ENCODE results near the gene RBMS1. TPM values are rescaled to one million over a fixed set of nuclear protein-coding genes. Genes with fewer than 3 reads are reported as not detected.
"Not testable (repeated sequence)": the region's sequence is repeated elsewhere in the genome, so short reads cannot be mapped to it uniquely, and the experiment has no call there.

Gene RBMS1
- total and polyA plus RNA-seq, 7 donors = 8.4 to 43.2 (median 24.1) TPM

DNA sequence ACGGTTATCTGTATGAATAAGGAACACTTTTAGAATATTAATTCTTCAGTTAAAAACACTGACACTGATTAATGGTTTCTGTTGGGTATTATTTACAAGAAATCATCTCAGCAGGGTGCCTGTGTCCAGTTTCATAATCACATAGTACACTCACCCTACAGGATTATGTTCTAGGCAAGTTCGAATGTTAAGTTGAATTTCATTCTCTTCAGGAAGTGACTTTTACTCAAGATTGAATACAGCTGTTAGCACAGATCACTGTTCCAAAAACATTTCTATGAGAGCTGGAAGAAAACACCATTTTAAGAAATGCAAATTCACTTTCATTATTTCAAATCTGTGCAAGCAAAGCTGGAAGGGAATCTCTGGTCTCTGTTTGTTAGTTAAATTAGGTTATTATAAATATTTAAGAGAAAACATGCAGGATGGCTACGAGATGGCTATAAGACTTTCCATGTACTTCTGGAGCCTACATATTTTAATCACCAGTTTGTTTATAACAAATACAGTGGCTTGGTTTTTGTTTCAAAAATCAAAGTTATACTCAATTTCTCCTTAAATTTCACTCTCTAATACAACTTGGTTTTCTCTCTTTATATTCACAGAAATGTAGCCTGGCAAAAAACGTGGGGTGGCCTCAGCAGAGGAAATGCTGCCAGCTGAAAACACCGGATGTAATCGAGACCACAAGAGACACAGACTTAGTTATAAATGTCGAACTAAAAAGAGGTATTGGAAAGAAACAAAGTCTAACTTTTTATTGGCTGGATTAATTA is 65.8 kb downstream of the RBMS1 start:
- intact Hi-C loops (cut with DNase I) = loop anchor here in 1 of 2 donors (10.0 kb wide), 1 partner anchor 547 kb away; no protein-coding TSS in a partner anchor
- no peak for DNase-seq
- TF ChIP-seq, protein P1, sequence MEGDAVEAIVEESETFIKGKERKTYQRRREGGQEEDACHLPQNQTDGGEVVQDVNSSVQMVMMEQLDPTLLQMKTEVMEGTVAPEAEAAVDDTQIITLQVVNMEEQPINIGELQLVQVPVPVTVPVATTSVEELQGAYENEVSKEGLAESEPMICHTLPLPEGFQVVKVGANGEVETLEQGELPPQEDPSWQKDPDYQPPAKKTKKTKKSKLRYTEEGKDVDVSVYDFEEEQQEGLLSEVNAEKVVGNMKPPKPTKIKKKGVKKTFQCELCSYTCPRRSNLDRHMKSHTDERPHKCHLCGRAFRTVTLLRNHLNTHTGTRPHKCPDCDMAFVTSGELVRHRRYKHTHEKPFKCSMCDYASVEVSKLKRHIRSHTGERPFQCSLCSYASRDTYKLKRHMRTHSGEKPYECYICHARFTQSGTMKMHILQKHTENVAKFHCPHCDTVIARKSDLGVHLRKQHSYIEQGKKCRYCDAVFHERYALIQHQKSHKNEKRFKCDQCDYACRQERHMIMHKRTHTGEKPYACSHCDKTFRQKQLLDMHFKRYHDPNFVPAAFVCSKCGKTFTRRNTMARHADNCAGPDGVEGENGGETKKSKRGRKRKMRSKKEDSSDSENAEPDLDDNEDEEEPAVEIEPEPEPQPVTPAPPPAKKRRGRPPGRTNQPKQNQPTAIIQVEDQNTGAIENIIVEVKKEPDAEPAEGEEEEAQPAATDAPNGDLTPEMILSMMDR (IDR thresholded peaks at IDR 0.05) = no peak
- Histone ChIP-seq H3K27me3 (ENCODE audit: insufficient read depth in 3 of 3, low read length in 2 of 3) (no peaks in the 10 kb centered on the region), H3K27ac (peak overlapping the region; percentile 61), H3K9me3 (peaks cover 5% of the 10 kb centered on the region), H3K4me1 (peaks cover 38% of the 10 kb centered on the region), H3K4me3 (peak overlapping the region; percentile 39), H3K36me3 (ENCODE audit: insufficient read depth in 1 of 2, low read depth in 1 of 2) (no peaks in the 10 kb centered on the region)
- ATAC-seq = peak; percentile 40 to 66 (median 52)
- WGBS, 3 donors = 15 to 22% (median 18%) methylated on average over 7 of the region's 7 CpGs

DNA sequence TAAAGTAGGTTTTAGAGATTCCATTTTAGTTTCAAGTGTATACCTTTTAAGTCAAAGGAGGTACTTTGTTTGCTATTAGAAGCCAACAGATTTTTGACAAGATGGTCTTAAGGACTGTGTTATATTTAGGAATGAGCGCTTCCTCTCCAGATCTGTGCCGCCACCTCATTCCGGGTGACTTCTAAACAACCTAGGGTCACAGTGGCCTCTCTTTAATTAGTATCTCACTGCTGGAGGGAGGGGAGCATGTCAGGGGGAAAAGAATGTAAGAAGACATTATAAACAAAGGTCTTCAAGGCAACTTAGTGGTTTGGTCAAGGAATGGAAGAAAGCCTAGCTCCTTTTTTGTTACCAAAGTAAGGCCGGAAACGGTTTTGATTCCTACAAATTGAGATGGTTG is 67.0 kb downstream of the RBMS1 start:
- intact Hi-C loops (cut with DNase I) = loop anchor here in 1 of 2 donors (10.0 kb wide), 1 partner anchor 548 kb away; no protein-coding TSS in a partner anchor
- 70 to 86% (median 74%) methylated on average over 5 of the region's 5 CpGs for WGBS, 3 donors
- H3K4me1 ChIP-seq = peaks cover 34% of the 10 kb centered on the region
- no peaks in the 10 kb centered on the region for H3K27me3 ChIP-seq (ENCODE audit: insufficient read depth in 3 of 3, low read length in 2 of 3)
- H3K4me3 ChIP-seq = no peak overlapping the region
- peak overlapping the region; percentile 52 for H3K27ac ChIP-seq
- no peaks in the 10 kb centered on the region for H3K36me3 ChIP-seq (ENCODE audit: insufficient read depth in 1 of 2, low read depth in 1 of 2)
- TF ChIP-seq, protein P1 (IDR thresholded peaks at IDR 0.05) = no peak
- peaks cover 5% of the 10 kb centered on the region for H3K9me3 ChIP-seq
- ATAC-seq = peak in 3 of 4 donors; percentile 43 to 74 (median 73)
- no peak for DNase-seq

DNA sequence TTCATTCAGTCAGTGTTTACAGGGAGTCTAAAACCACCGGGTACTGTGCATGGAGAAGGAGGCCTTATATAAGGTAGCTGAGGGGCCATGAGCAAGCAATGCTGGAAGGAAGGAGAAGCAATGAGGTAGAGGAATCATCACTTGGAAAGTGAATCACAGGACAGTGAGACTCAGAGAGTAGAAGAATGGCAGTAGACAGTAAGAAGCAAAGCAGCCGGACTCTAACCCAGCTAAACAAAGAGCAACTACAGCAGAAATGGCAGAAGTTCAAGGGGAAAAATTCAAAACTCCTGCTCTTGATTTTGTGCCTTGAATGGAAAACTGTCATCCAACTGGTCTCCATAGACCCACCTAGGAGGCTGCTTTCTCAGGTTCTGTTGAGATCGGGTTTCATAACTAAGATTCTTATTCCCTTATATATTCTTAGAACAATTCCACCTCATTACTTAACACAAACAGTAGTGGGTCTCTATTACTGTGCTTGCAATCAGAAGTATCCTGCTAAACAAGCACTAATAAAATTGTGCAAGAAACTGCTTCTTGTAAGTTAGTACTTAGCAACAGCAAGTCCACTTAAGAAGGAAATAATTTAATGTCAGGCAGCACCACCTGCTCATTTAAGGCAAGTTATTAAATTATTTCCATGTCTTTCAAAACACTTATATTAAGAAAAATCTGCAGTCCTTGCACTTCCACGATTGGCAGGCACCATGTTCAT is 68.0 kb downstream of the RBMS1 start:
- H3K4me3 ChIP-seq = no peak overlapping the region
- H3K27ac ChIP-seq = peak overlapping the region; percentile 52
- 55 to 73% (median 65%) methylated on average over 4 of the region's 4 CpGs for WGBS, 3 donors
- ATAC-seq (peak; percentile 52 to 69 (median 61)), DNase-seq (no peak)
- peaks cover 5% of the 10 kb centered on the region for H3K9me3 ChIP-seq
- intact Hi-C loops (cut with DNase I) = loop anchor here in 1 of 2 donors (10.0 kb wide), 1 partner anchor 549 kb away; no protein-coding TSS in a partner anchor
- peaks cover 36% of the 10 kb centered on the region for H3K4me1 ChIP-seq
- no peaks in the 10 kb centered on the region for H3K36me3 ChIP-seq (ENCODE audit: insufficient read depth in 1 of 2, low read depth in 1 of 2)
- H3K27me3 ChIP-seq (ENCODE audit: insufficient read depth in 3 of 3, low read length in 2 of 3) = no peaks in the 10 kb centered on the region
- TF ChIP-seq, protein P1 (IDR thresholded peaks at IDR 0.05) = no peak

DNA sequence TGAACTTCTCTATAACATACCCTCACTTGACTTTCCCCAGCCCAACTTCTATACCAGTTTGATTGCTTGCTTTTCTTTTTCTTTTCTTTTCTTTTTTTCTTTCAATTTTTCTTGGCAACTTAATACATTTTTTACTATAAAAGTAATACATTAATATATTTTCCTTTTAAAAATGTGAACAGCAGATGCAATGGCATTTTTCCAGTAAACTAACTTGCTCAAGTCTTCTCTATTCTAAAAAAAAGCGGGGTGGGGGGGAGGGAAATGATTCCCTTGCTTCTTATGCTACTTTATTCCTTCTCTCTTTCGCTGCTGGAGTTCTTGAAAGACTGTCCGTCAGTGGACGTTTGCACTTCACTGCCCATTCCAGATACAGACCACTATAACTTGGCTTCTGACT is 70.5 kb downstream of the RBMS1 start:
- 74 to 87% (median 84%) methylated on average over 4 of the region's 4 CpGs for WGBS, 3 donors
- no peak for DNase-seq
- peaks cover 45% of the 10 kb centered on the region for H3K4me1 ChIP-seq
- H3K9me3 ChIP-seq = no peaks in the 10 kb centered on the region
- no peaks in the 10 kb centered on the region for H3K36me3 ChIP-seq (ENCODE audit: insufficient read depth in 1 of 2, low read depth in 1 of 2)
- intact Hi-C loops (cut with DNase I) = loop anchor here in 1 of 2 donors (10.0 kb wide), 1 partner anchor 552 kb away; no protein-coding TSS in a partner anchor
- TF ChIP-seq, protein P1 (IDR thresholded peaks at IDR 0.05) = no peak
- no peak for ATAC-seq
- no peak overlapping the region for H3K27ac ChIP-seq
- H3K4me3 ChIP-seq = no peak overlapping the region
- no peaks in the 10 kb centered on the region for H3K27me3 ChIP-seq (ENCODE audit: insufficient read depth in 3 of 3, low read length in 2 of 3)

DNA sequence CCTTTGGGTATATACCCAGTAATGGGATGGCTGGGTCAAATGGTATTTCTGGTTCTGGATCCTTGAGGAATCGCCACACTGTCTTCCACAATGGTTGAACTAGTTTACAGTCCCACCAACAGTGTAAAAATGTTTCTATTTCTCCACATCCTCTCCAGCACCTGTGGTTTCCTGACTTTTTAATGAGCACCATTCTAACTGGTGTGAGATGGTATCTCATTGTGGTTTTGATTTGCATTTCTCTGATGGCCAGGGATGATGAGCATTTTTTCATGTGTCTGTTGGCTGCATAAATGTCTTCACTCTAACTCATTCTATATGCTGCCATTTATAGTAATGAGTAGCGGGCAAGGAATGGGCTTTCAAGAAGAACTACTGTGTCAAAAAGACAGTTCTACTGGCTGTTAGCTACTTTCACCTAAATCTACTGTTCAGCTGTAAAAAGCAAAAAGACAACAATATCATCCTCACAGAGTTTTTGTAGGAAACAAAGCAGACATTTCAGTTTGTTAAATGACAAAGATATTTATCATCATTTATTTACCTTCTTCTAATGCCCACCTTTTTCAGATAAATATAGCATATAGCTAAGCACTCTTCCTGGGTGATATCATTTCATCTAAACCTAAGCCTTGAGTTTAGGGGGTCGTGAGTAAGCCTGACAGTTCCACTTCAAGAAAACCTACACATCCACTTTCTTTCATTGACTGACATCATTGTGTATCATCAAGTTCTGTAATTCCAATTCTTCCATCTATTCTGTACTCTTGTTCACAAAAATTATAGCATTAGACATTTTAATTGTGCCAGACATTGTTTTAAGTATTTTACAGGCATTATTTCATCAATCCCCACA is 71.7 kb downstream of the RBMS1 start:
- not testable (repeated sequence) for ATAC-seq; H3K27me3 ChIP-seq (ENCODE audit: insufficient read depth in 3 of 3, low read length in 2 of 3); DNase-seq; H3K36me3 ChIP-seq (ENCODE audit: insufficient read depth in 1 of 2, low read depth in 1 of 2); H3K9me3 ChIP-seq; H3K4me3 ChIP-seq; H3K27ac ChIP-seq
- WGBS, 3 donors = 89 to 99% (median 95%) methylated on average over 3 of the region's 3 CpGs
- intact Hi-C loops (cut with DNase I) = loop anchor here in 1 of 2 donors (10.0 kb wide), 1 partner anchor 553 kb away; no protein-coding TSS in a partner anchor
- peaks cover 43% of the 10 kb centered on the region for H3K4me1 ChIP-seq
